HAP-1 (cell line): ENCODE data around the gene LRRC4B.

Source experiments
- DNase-seq, 2 experiments: peaks; one replicate each; pipeline ENCODE4 v3.0.0-alpha.2; 2016 to 2020; ENCODE audit warnings: low spot score in 2 of 2
- H3K27me3 ChIP-seq: fragments of 250-450 bp; sonication (Bioruptor Pico); 2 replicates; pipeline ENCODE4 v1.5.1; 2020; ENCODE audit warnings: low read depth, mild to moderate bottlenecking, moderate library complexity
- H3K36me3 ChIP-seq: fragments of 250-450 bp; sonication (Bioruptor Pico); replicated peaks from 2 replicates; pipeline ENCODE4 v1.5.1; 2020; ENCODE audit warnings: mild to moderate bottlenecking
- H3K4me1 ChIP-seq: fragments of 250-450 bp; sonication (Bioruptor Pico); 2 replicates; pipeline ENCODE4 v1.5.1; 2020; ENCODE audit warnings: mild to moderate bottlenecking
- H3K4me3 ChIP-seq: fragments of 250-450 bp; sonication (Bioruptor Pico); 2 replicates; pipeline ENCODE4 v1.5.1; 2020; ENCODE audit warnings: mild to moderate bottlenecking, moderate library complexity
- H3K9me3 ChIP-seq: fragments of 250-450 bp; sonication (Bioruptor Pico); 2 replicates; pipeline ENCODE4 v1.5.1; 2020; ENCODE audit warnings: mild to moderate bottlenecking, moderate library complexity
- in situ Hi-C: fragments of 300-500 bp; cut with MboI; formaldehyde crosslinking; loops from 3 replicates; pipeline ENCODE4 v1.14.3; 2020; ENCODE audit warnings: low sequenced_read_pairs, inconsistent platforms, mixed read lengths

Gene LRRC4B

DNA sequence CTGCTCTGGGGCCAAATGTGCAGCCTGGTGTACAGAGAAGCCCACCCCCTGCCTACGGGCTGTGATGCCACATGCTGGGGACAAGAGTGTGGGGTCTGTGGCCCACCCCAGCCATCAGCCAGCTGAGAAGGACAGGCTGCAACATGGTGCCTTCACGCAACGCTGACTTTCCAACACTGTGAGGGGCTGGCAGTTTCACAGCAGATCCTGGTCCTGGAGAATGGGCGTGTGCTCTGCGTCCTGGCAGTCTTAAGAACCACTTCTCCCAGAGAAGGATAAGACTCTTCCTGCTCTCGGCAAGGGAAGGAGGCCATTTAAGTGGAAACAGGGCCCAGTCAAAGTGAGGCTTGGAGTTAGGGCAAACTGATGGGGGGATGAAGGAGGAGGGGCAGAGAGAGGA, 4.6 kb downstream of the LRRC4B start:
- H3K4me1 ChIP-seq, result no peaks in the 10 kb centered on the region
- in situ Hi-C loops, result no loop called here
- no peak for DNase-seq
- no peaks in the 10 kb centered on the region for H3K9me3 ChIP-seq
- H3K4me3 ChIP-seq, result no peak overlapping the region
- peaks cover 52% of the 10 kb centered on the region for H3K27me3 ChIP-seq
- no peaks in the 10 kb centered on the region for H3K36me3 ChIP-seq

DNA sequence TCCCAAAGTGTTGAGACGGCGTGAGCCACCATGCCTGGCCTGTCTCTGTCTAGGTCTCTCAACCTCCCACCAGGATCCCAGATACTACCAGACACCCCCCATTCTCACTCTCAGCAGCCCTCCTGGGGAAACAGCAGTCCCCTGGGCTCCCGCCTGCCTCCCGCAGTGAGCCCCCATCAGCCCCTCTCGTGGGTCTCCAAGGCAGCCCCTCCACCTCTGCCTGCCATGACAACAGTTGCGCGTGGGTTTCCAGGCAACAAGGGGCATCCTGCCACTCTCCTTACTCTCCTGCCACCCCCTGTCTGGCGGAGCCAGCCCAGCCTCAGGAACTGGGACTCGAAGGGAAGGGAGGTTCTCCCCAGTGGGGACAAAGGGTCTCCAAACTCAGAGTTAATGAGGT, 5.2 kb downstream of the LRRC4B start:
- peaks cover 52% of the 10 kb centered on the region for H3K27me3 ChIP-seq
- no peak for DNase-seq
- no peak overlapping the region for H3K4me3 ChIP-seq
- no peaks in the 10 kb centered on the region for H3K9me3 ChIP-seq
- in situ Hi-C loops, result no loop called here
- H3K4me1 ChIP-seq, result no peaks in the 10 kb centered on the region
- no peaks in the 10 kb centered on the region for H3K36me3 ChIP-seq

DNA sequence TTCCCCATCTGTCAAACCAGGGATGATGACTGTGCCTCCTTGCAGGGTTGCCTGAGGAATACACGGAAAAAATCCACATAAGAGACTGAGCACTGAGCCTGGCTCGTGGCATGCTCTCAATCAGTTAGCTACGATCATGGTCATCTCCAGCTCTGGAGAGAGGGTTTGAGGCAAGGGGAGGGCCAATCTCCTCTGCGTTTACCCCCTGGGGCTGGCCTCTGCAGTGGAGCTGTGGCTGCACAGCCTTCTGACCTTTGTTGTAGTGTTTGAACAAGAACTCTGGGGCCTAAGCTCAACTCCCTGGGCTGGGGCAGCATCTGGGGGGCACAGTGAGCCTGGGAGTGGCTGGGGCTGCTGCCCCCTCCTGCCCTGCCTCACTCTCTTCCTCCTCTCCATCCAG, 5.9 kb downstream of the LRRC4B start:
- Histone ChIP-seq H3K27me3 (peaks cover 52% of the 10 kb centered on the region), H3K4me3 (no peak overlapping the region), H3K9me3 (no peaks in the 10 kb centered on the region), H3K4me1 (no peaks in the 10 kb centered on the region), H3K36me3 (no peaks in the 10 kb centered on the region)
- in situ Hi-C loops, result no loop called here
- no peak for DNase-seq

DNA sequence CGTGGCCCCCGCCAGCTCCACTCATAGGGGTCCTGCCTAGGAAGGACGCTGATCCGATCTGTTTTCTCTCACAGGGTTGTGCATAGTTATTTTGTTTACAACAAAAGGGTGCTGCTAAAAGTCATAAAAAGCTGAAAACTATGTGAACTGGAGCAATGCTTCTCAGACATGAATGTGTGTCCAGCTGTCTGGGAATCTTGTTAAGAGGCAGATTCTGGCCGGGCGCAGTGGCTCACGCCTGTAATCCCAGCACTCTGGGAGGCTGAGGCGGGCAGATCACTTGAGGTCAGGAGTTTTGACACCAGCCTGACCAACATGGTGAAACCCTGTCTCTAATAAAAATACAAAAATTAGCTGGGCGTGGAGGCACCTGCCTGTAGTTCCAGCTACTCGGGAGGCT, 8.6 kb downstream of the LRRC4B start:
- Histone ChIP-seq H3K4me3 (no peak overlapping the region), H3K4me1 (peaks cover 4% of the 10 kb centered on the region; the same call in 1 of the 2 replicates), H3K27me3 (peaks cover 26% of the 10 kb centered on the region), H3K9me3 (no peaks in the 10 kb centered on the region), H3K36me3 (no peaks in the 10 kb centered on the region)
- in situ Hi-C loops, result no loop called here
- no peak for DNase-seq

DNA sequence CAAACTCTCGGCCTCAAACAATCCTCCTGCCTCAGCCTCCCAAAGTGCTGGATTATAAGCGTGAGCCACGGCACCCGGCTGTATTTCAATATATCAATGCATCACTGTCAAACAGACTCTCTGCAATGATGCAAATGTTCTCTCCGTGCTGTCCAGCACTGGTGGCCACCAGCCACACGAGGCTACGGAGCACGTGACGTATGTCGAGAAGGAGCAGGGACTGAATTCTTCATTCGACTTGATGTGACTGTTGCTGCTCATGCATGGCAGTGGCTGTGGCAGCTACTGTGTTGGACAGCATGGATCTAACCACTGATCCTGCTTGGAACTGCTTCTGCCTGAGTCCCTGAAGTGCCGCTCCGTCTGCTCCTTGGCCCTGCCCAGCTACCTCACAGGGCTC, 9.8 kb downstream of the LRRC4B start:
- no peak overlapping the region for H3K4me3 ChIP-seq
- in situ Hi-C loops, result no loop called here
- no peaks in the 10 kb centered on the region for H3K36me3 ChIP-seq
- H3K4me1 ChIP-seq, result peaks cover 4% of the 10 kb centered on the region; the same call in 1 of the 2 replicates
- no peaks in the 10 kb centered on the region for H3K9me3 ChIP-seq
- no peak for DNase-seq
- H3K27me3 ChIP-seq, result peaks cover 14% of the 10 kb centered on the region

DNA sequence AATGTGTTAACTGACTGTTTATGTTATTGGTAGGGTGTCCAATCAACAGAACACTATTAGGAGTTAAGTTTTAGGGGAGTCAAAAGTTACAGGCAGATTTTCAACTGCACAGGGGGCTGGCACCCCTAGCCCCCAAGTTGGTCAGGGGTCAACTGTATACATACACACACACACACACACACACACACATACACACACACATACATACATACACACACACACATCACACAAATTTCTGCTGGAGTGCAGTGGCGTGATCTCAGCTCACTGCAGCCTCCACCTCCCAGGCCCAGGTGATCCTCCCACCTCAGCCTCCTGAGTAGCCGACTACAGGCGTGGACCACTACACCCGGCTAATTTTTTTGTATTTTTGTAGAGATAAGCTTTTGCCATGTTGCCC, 10.2 kb downstream of the LRRC4B start:
- in situ Hi-C loops, result no loop called here

DNA sequence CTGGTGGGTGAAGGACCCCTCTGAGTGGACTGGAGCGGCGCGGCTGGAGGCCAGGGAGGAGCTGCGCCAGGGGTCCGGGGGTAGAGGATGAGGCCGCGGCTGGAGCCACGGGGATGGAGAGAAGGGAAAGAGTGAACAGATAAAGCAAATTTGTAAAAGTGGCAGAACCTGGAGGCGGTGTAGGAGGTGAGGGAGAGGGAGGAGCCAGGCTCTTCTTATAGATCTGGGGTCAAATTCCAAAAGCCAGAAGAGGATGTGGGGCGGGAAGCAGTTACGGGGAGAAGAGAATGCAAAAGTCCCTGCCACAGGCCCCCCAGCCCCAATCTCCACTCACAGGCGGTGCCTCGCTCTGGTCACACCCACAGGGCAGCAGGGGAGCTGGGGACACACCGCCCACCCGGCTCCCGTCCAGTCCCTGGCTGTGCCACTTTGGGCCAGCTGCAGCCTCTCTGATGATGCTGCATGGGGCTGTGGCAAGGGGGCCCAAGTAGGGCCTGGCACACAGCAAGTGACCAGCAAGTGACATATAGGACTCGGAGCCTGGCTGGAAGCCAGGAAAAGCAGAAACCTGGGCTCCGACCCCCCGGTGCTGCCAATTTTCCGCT, 11.1 kb downstream of the LRRC4B start:
- Histone ChIP-seq H3K27me3 (peaks cover 6% of the 10 kb centered on the region; the same call in 1 of the 2 replicates), H3K9me3 (no peaks in the 10 kb centered on the region), H3K36me3 (no peaks in the 10 kb centered on the region), H3K4me3 (peak overlapping the region; percentile 38), H3K4me1 (peaks cover 4% of the 10 kb centered on the region; the same call in 1 of the 2 replicates)
- DNase-seq, result no peak
- in situ Hi-C loops, result no loop called here

More for the DNA sequence above, 10.2 kb downstream of the LRRC4B start:
- Histone ChIP-seq H3K27me3 (peaks cover 10% of the 10 kb centered on the region), H3K4me3 (no peak overlapping the region), H3K36me3 (no peaks in the 10 kb centered on the region), H3K4me1 (peaks cover 4% of the 10 kb centered on the region; the same call in 1 of the 2 replicates), H3K9me3 (no peaks in the 10 kb centered on the region)
- DNase-seq, result no peak

DNA sequence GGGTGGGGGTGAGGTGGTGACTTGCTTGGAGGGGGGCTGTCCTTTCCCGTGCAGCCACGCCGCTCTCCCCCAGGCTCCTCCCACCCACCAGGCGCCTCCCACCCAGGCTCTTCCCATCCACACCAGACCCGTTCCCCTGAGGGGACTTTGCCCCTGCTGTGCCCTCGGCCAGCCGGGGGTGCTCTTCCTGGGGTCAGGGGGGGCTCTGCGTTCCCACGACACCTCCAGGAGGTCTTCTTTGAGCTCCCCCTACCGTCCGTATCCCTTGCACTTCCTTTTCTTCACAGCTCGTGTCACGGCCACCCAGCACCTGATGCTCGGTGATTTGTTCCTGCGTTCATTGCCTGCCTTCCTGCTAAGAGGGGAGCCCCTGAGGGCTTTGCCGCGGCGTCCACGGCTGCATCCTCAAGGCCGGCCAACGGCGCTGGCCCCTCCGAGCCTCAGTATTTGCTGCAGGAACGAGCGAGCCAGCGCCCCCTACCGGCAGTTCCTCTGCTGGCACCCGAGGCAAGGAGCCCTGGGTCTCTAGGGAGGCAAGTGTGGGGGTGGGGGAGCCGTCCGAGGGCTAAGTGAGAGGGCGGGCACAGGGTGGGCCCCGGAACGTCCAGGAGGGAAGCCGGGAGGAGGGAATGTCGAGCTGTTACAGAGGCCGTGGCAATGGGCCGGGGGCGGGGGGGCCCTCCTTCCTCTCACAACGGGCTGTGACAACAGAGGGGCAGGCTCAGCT, 11.8 kb downstream of the LRRC4B start:
- peak; percentile 50 to 98 for DNase-seq
- Histone ChIP-seq H3K4me1 (peaks cover 4% of the 10 kb centered on the region; the same call in 1 of the 2 replicates), H3K9me3 (no peaks in the 10 kb centered on the region), H3K4me3 (peak overlapping the region; percentile 38), H3K36me3 (no peaks in the 10 kb centered on the region), H3K27me3 (peaks cover 10% of the 10 kb centered on the region; the same call in 1 of the 2 replicates)
- in situ Hi-C loops, result no loop called here

DNA sequence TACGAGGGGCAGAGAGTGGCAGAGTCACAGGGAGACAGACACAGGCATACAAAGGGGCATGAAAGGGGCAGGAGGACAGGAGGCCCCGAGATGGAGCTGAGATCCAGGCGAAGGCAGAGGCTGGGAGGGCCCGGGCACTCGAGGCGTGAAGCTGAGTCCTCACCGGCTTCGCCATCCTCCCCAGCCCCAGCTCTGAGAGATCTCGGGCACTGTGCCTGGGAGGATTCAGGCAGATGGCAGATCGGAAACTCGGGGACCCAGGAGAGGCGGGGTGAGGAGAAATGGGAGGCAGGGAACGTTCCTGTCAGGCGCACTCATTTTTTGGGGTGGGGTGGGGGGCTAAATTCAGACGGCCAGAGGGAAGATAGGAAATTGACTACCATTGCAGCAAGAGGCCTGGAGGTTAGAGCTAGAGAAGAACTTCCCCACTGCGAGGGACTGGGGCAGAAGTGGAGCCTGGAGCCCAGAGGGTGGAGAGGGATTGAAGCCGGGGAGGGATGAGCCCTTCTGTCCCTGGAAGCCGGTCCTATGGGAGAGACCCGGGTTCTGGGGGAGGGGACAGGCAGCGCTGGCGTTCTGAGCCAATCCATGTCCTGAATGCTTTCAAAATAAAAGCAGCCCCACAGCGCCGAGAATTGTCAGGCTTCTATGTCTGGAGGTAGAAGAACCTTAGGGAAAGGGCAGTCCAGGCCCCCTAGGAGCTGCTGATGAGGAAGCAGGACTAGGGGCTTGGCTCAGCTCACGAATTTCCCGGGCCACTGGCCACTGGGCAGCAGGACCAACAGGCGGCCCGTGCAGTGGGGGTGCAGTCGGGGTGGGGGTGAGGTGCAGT, 12.6 kb downstream of the LRRC4B start:
- peaks cover 4% of the 10 kb centered on the region; the same call in 1 of the 2 replicates for H3K4me1 ChIP-seq
- H3K36me3 ChIP-seq, result no peaks in the 10 kb centered on the region
- H3K9me3 ChIP-seq, result no peaks in the 10 kb centered on the region
- peak; percentile 39 to 75 for DNase-seq
- peak overlapping the region; percentile 38 for H3K4me3 ChIP-seq
- in situ Hi-C loops, result no loop called here
- H3K27me3 ChIP-seq, result peaks cover 14% of the 10 kb centered on the region; the same call in 1 of the 2 replicates

DNA sequence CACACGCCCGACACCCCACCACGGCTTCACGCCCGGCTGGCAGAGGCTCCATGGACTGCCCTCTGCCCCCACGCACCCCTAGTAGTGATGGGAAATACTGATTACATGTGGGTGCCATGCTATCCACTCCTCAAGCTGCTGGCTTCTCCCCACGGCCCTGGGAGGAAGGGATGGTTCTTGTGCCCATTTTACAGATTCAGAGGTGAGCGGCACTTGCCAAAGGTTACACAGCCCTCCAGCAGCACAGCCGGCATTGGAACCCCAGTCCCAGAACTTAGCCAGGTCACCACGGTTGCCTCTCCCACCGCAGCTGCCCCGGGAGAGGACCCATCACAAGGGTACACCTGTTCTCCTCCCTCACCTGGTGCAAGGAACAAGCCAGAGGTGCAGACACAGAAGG, 13.2 kb downstream of the LRRC4B start:
- peaks cover 17% of the 10 kb centered on the region; the same call in 1 of the 2 replicates for H3K27me3 ChIP-seq
- in situ Hi-C loops, result no loop called here
- no peak for DNase-seq

DNA sequence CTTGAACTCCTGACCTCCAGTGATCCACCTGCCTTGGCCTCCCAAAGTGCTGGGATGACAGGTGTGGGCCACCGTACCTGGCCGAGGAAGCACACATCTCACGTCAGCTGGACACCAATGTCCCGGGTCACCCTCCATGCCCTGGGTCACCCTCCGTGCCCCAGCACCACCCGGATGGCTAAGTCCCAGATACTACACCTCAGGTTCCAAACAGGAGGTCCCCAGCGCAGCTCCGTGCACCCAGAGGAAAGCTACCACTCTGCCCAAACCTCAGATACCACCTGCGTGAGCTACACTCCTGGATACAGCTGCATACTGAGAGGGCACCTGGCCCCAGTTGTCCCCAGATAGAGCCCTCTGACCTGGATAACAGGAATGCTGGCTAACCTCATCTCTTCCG, 14.0 kb downstream of the LRRC4B start:
- peaks cover 4% of the 10 kb centered on the region; the same call in 1 of the 2 replicates for H3K4me1 ChIP-seq
- H3K4me3 ChIP-seq, result no peak overlapping the region
- DNase-seq, result no peak
- H3K36me3 ChIP-seq, result no peaks in the 10 kb centered on the region
- peaks cover 19% of the 10 kb centered on the region for H3K27me3 ChIP-seq
- in situ Hi-C loops, result no loop called here
- H3K9me3 ChIP-seq, result no peaks in the 10 kb centered on the region

More for the DNA sequence above, 13.2 kb downstream of the LRRC4B start:
- H3K4me3 ChIP-seq, result no peak overlapping the region
- H3K4me1 ChIP-seq, result peaks cover 4% of the 10 kb centered on the region; the same call in 1 of the 2 replicates
- no peaks in the 10 kb centered on the region for H3K9me3 ChIP-seq
- no peaks in the 10 kb centered on the region for H3K36me3 ChIP-seq

DNA sequence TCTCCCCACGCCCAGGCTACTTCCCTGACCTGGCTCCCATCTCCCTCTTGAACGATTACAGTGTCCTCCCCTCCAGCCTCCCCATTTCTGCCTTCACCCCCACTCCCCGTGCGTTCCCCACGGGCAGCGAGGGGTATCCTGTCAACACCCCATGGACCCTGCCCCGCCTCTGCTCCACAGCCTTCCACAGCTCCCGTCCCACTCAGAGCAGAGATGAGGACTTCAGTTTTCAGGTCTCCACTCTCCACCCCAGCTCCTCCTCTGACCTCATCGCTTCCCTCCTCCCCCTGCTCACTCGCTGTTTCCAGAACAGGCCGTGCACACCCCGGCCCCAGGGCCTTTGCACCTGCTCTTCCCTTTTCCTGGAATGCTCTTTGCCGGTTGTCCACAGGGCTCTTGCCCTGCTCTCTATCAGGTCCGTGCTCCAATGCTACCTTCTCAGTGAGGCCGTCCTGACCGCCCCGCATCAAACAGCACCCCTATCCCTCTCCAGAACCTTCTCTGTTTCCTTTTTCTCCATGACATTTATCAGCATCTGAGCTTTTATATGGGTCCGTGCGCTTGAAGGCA, 15.0 kb downstream of the LRRC4B start:
- no peak for DNase-seq
- Histone ChIP-seq H3K4me3 (no peak overlapping the region), H3K4me1 (peaks cover 4% of the 10 kb centered on the region; the same call in 1 of the 2 replicates), H3K36me3 (no peaks in the 10 kb centered on the region), H3K27me3 (peaks cover 19% of the 10 kb centered on the region), H3K9me3 (no peaks in the 10 kb centered on the region)
- in situ Hi-C loops, result no loop called here

DNA sequence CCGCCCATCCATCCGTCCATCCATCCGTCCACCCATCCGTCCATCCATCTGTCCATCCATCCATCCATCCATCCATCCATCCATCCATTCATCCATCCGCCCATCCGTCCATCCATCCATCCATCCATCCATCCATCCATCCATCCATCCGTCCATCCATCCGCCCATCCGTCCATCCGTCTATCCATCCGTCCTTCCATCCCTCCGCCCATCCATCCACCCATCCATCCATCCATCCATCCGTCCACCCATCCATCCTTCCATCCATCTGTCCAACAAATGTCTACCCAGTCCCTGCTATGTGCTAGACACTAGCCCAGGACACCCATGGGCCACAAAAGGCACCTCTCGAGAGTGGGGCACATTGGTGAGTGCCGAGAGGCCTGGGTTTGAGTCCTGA, 15.7 kb downstream of the LRRC4B start:
- DNase-seq, result no peak
- Histone ChIP-seq H3K9me3 (no peaks in the 10 kb centered on the region), H3K4me1 (peaks cover 4% of the 10 kb centered on the region; the same call in 1 of the 2 replicates), H3K36me3 (no peaks in the 10 kb centered on the region), H3K27me3 (peaks cover 19% of the 10 kb centered on the region), H3K4me3 (no peak overlapping the region)
- in situ Hi-C loops, result no loop called here
